Choroid plexus epithelial cell (primary cell): ENCODE results near the gene PUS3.

Experiments used
- DNase-seq: peaks from one replicate; pipeline ENCODE4 v3.0.0-alpha.2; 2010; ENCODE audit warnings: low read depth
- H3K4me3 ChIP-seq: 2 replicates; pipeline ENCODE4 v1.5.1; 2011; ENCODE audit warnings: low read depth, mild to moderate bottlenecking, control low read depth, low read length, moderate library complexity
- TF ChIP-seq, protein P1 (sequence below): conservative IDR thresholded peaks from 2 replicates; pipeline ENCODE4 v1.5.1; 2011; ENCODE audit warnings: low read depth, mild to moderate bottlenecking, control low read depth, inconsistent platforms, low read length, moderate library complexity

Gene PUS3

DNA sequence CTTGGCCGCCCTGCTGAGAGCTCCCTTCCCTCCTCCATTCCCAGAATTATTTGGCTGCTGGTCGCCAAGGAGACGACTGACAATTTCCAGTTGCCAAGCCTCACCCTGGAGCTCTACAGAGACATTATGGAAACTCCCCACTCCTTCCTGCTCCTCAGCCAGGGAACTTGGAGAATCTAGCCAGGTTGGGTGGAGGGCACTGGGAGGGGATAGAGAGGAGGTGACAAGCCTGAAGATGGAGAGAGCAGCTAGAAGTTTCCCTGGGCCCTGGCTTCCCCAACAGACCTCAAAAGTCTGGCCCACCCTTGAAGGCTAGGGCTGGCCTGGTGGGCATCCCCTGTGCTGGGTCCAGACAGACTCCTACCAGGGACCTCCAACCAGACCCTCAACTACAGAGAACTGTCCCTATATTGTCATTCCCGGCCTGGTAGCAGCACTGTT, 36.1 kb upstream of the PUS3 start:
- TF ChIP-seq, protein P1, sequence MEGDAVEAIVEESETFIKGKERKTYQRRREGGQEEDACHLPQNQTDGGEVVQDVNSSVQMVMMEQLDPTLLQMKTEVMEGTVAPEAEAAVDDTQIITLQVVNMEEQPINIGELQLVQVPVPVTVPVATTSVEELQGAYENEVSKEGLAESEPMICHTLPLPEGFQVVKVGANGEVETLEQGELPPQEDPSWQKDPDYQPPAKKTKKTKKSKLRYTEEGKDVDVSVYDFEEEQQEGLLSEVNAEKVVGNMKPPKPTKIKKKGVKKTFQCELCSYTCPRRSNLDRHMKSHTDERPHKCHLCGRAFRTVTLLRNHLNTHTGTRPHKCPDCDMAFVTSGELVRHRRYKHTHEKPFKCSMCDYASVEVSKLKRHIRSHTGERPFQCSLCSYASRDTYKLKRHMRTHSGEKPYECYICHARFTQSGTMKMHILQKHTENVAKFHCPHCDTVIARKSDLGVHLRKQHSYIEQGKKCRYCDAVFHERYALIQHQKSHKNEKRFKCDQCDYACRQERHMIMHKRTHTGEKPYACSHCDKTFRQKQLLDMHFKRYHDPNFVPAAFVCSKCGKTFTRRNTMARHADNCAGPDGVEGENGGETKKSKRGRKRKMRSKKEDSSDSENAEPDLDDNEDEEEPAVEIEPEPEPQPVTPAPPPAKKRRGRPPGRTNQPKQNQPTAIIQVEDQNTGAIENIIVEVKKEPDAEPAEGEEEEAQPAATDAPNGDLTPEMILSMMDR = no peak
- no peak for DNase-seq
- H3K4me3 ChIP-seq = no peak overlapping the region

- H3K4me3 ChIP-seq = no peak overlapping the region
- DNase-seq = no peak
- TF ChIP-seq, protein P1 = no peak
These were observed 35.4 kb upstream of the PUS3 start for GRCh38 chr11:125938418-125938817.

- TF ChIP-seq, protein P1 = no peak
- no peak overlapping the region for H3K4me3 ChIP-seq
- DNase-seq = no peak
These were observed 32.7 kb upstream of the PUS3 start for GRCh38 chr11:125935618-125936199.

DNA sequence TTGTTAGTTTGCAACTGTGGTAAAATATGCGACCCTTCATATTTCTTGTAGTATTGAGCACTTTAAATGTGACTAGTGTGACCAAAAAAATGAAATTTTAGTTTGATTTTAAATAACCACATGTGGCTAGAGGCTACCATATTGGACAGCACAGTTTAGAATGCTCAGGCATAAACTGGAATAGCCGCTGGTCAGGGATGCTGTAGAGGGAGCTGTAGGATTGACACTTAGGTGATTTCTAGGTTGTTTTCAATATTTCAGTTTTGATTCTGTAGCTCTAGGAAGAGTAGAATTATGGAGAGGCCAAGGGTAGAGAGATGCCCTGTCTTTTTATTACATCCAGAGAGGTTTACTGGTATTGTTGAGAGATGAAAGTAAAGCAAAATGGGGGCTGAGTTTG, 32.0 kb upstream of the PUS3 start:
- DNase-seq = no peak
- no peak overlapping the region for H3K4me3 ChIP-seq
- TF ChIP-seq, protein P1 = peak; percentile 15

DNA sequence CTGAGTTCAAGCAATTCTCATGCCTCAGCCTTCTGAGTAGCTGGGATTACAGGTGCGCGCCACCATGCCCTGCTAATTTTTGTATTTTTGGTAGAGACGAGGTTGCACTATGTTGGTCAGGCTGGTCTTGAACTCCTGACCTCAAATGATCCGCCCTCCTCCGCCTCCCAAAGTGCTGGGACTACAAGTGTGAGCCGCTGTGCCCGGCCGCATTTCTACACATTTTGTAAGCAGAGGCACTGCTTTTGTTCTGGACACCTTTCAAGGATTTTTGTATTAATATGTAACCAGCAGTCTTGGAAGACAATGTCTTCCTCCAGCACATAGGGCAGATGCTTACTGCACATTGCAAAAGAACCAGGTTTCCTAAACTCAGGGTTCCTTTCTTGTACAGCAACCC, 31.5 kb upstream of the PUS3 start:
- TF ChIP-seq, protein P1 = no peak

GRCh38 chr11:125933030-125933813, 30.2 kb upstream of the PUS3 start:
- DNase-seq = no peak
- TF ChIP-seq, protein P1 = no peak
- no peak overlapping the region for H3K4me3 ChIP-seq

More for the DNA sequence above, 31.5 kb upstream of the PUS3 start:
- no peak for DNase-seq
- no peak overlapping the region for H3K4me3 ChIP-seq
